ENCODE measurements around the gene CECR2. TPM values are rescaled to one million over a fixed set of nuclear protein-coding genes. Genes with fewer than 3 reads are reported as not detected.

The CECR2 gene
- total and polyA plus RNA-seq, 9 donors: 0.87 to 6.7 (median 1.4) TPM

DNA sequence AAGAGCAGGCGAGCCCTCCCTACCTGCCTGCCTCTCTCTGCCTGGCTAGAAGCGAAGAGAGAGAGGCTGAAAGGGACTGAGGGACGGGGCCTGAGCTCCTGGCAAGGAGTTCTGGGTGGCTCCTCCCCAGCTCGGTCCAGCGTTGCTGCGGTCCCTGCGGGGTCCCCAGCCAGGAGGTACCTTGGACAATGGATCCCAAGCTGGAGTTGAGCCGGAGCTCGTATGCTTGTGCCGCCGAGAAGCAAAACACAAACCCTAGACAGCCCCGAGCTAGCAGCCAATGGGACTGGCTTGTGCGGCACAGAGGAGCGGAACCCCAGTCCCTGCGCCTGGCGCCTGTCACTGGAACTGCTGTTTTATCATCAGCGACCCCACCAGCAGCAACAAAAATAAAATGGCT lies 212.4 kb downstream of the CECR2 start:
- TF ChIP-seq, protein P1, sequence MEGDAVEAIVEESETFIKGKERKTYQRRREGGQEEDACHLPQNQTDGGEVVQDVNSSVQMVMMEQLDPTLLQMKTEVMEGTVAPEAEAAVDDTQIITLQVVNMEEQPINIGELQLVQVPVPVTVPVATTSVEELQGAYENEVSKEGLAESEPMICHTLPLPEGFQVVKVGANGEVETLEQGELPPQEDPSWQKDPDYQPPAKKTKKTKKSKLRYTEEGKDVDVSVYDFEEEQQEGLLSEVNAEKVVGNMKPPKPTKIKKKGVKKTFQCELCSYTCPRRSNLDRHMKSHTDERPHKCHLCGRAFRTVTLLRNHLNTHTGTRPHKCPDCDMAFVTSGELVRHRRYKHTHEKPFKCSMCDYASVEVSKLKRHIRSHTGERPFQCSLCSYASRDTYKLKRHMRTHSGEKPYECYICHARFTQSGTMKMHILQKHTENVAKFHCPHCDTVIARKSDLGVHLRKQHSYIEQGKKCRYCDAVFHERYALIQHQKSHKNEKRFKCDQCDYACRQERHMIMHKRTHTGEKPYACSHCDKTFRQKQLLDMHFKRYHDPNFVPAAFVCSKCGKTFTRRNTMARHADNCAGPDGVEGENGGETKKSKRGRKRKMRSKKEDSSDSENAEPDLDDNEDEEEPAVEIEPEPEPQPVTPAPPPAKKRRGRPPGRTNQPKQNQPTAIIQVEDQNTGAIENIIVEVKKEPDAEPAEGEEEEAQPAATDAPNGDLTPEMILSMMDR (IDR thresholded peaks at IDR 0.05): no peak
- DNase-seq: no peak
- Histone ChIP-seq H3K4me1 (ENCODE audit: insufficient read depth) (peaks cover 5% of the 10 kb centered on the region), H3K27me3 (no peaks in the 10 kb centered on the region), H3K9me3 (no peaks in the 10 kb centered on the region), H3K4me3 (no peak overlapping the region), H3K36me3 (no peaks in the 10 kb centered on the region), H3K27ac (no peak overlapping the region)
- intact Hi-C loops (cut with DNase I): no loop called here
- 86 to 94% (median 89%) methylated on average over 17 of the region's 17 CpGs for WGBS, 3 donors

DNA sequence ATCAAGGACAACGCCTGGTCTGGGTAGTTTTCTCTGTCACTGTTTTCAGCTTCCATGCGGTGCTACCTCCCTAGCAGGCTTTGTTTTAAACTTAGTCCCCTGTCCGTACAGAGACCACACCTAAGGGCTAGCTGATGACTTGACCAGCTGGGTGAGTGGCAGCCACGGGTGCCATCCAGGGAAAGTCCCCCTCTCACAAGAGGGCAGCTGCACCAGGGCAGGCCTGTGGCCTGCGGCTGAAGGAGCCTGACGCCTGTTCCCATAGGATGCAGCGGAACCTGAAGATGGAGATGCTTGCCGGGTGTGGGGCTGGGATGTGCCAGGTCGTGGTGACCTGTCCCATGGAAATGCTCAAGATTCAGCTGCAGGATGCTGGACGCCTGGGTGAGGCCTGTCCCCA lies 213.9 kb downstream of the CECR2 start:
- H3K27ac ChIP-seq: no peak overlapping the region
- H3K27me3 ChIP-seq: no peaks in the 10 kb centered on the region
- TF ChIP-seq, protein P1 (IDR thresholded peaks at IDR 0.05): no peak
- TF ChIP-seq POLR2A (IDR thresholded peaks at IDR 0.05) (no peak), EP300 (IDR thresholded peaks at IDR 0.05) (no peak)
- 81 to 90% (median 82%) methylated on average over 9 to 10 of the region's 10 CpGs for WGBS, 3 donors
- H3K4me1 ChIP-seq (ENCODE audit: insufficient read depth): peaks cover 5% of the 10 kb centered on the region
- peak in 1 of 5 donors; percentile 21 for DNase-seq
- no peak overlapping the region for H3K4me3 ChIP-seq
- intact Hi-C loops (cut with DNase I): no loop called here
- no peaks in the 10 kb centered on the region for H3K36me3 ChIP-seq
- no peaks in the 10 kb centered on the region for H3K9me3 ChIP-seq

- H3K27ac ChIP-seq: no peak overlapping the region
- H3K4me1 ChIP-seq (ENCODE audit: insufficient read depth): no peaks in the 10 kb centered on the region
- no peaks in the 10 kb centered on the region for H3K36me3 ChIP-seq
- no peak for TF ChIP-seq EP300 (IDR thresholded peaks at IDR 0.05)
- TF ChIP-seq POLR2A (IDR thresholded peaks at IDR 0.05): no peak
- TF ChIP-seq, protein P1 (IDR thresholded peaks at IDR 0.05): no peak
- intact Hi-C loops (cut with DNase I): no loop called here
- no peaks in the 10 kb centered on the region for H3K27me3 ChIP-seq
- H3K9me3 ChIP-seq: no peaks in the 10 kb centered on the region
- 85 to 91% (median 86%) methylated on average over 14 of the region's 14 CpGs for WGBS, 3 donors
- peak in 2 of 5 donors; percentile 5 to 9 for DNase-seq
- H3K4me3 ChIP-seq: no peak overlapping the region
Measured at GRCh38 chr22:17586831-17587440, 217.7 kb downstream of the CECR2 start.

- H3K4me1 ChIP-seq (ENCODE audit: insufficient read depth): no peaks in the 10 kb centered on the region
- H3K27ac ChIP-seq: no peak overlapping the region
- WGBS, 3 donors: 88 to 90% (median 89%) methylated on average over 14 of the region's 14 CpGs
- no peaks in the 10 kb centered on the region for H3K36me3 ChIP-seq
- peak in 2 of 5 donors; percentile 1 to 19 for DNase-seq
- no peaks in the 10 kb centered on the region for H3K9me3 ChIP-seq
- no peak for TF ChIP-seq POLR2A (IDR thresholded peaks at IDR 0.05)
- TF ChIP-seq EP300 (IDR thresholded peaks at IDR 0.05): no peak
- TF ChIP-seq, protein P1 (IDR thresholded peaks at IDR 0.05): no peak
- intact Hi-C loops (cut with DNase I): no loop called here
- no peak overlapping the region for H3K4me3 ChIP-seq
- H3K27me3 ChIP-seq: no peaks in the 10 kb centered on the region
Measured at GRCh38 chr22:17587629-17588028, 218.4 kb downstream of the CECR2 start.
